Measurements from ENCODE around the gene CREG2.
A peak's percentile ranks its signal among the peaks of the same experiment; 100 is the strongest.

CREG2 gene

GRCh38 chr2:101360232-101360631 lies 27.1 kb downstream of the CREG2 start:
- DNase-seq: peak; percentile 9

GRCh38 chr2:101359410-101359954 lies 27.8 kb downstream of the CREG2 start:
- 90% methylated on average over 7 of the region's 7 CpGs for WGBS
- no peak overlapping the region for H3K4me2 ChIP-seq (ENCODE audit: low read length, poor library complexity, severe bottlenecking)

More at GRCh38 chr2:101360232-101360631, 27.1 kb downstream of the CREG2 start:
- Histone ChIP-seq H3K27ac (ENCODE audit: low read length, poor library complexity, severe bottlenecking) (no peak overlapping the region), H3K4ac (ENCODE audit: low read depth in 1 of 2, low read length in 2 of 2) (no peak overlapping the region), H2AFZ (ENCODE audit: low read depth, low read length) (no peak overlapping the region), H3K79me1 (replicated peaks; ENCODE audit: low read length, poor library complexity, severe bottlenecking) (no peaks in the 10 kb centered on the region), H2AK5ac (ENCODE audit: low read length, severe bottlenecking) (no peak overlapping the region), H4K8ac (ENCODE audit: low read length) (no peak overlapping the region), H3K4me1 (ENCODE audit: control insufficient read depth, insufficient read depth, low read depth, low read length) (peaks cover 3% of the 10 kb centered on the region), H2BK5ac (ENCODE audit: low read depth, low read length, poor library complexity, severe bottlenecking) (no peak overlapping the region), H3K18ac (ENCODE audit: low read depth in 1 of 2, low read length in 2 of 2) (no peak overlapping the region), H3K23ac (ENCODE audit: low read length in 2 of 2) (no peak overlapping the region), H2BK15ac (ENCODE audit: low read depth, poor library complexity, severe bottlenecking) (no peak overlapping the region), H3K14ac (ENCODE audit: low read length in 2 of 2) (no peak overlapping the region), H3K4me3 (ENCODE audit: insufficient read depth in 1 of 2, low read depth in 1 of 2, low read length in 2 of 2) (no peak overlapping the region), H3K9ac (ENCODE audit: low read length) (no peak overlapping the region), H3K9me3 (ENCODE audit: control insufficient read depth, low read length) (no peaks in the 10 kb centered on the region), H2BK120ac (ENCODE audit: low read depth, low read length) (no peak overlapping the region), H2BK12ac (ENCODE audit: low read length in 2 of 2) (no peak overlapping the region), H3K36me3 (ENCODE audit: control insufficient read depth in 1 of 2, insufficient read depth in 2 of 2, low read depth in 1 of 2, low read length in 2 of 2) (no peaks in the 10 kb centered on the region), H3K27me3 (ENCODE audit: control insufficient read depth in 1 of 2, insufficient read depth in 1 of 2, low read length in 2 of 2) (peaks cover 9 to 39% of the 10 kb centered on the region in 2 experiments), H4K91ac (ENCODE audit: low read length) (no peak overlapping the region), H3K4me2 (ENCODE audit: low read length, poor library complexity, severe bottlenecking) (no peak overlapping the region)
- WGBS: 57% methylated on average over 2 of the region's 4 CpGs

GRCh38 chr2:101357376-101357775 lies 29.9 kb downstream of the CREG2 start:
- Histone ChIP-seq H2BK12ac (ENCODE audit: low read length in 2 of 2) (no peak overlapping the region), H3K4ac (ENCODE audit: low read depth in 1 of 2, low read length in 2 of 2) (no peak overlapping the region), H3K79me1 (replicated peaks; ENCODE audit: low read length, poor library complexity, severe bottlenecking) (no peaks in the 10 kb centered on the region), H3K18ac (ENCODE audit: low read depth in 1 of 2, low read length in 2 of 2) (no peak overlapping the region), H4K8ac (ENCODE audit: low read length) (no peak overlapping the region), H2BK15ac (ENCODE audit: low read depth, poor library complexity, severe bottlenecking) (no peak overlapping the region), H3K14ac (ENCODE audit: low read length in 2 of 2) (no peak overlapping the region), H2AFZ (ENCODE audit: low read depth, low read length) (no peak overlapping the region), H3K23ac (ENCODE audit: low read length in 2 of 2) (no peak overlapping the region), H3K9me3 (ENCODE audit: control insufficient read depth, low read length) (no peaks in the 10 kb centered on the region), H2BK5ac (ENCODE audit: low read depth, low read length, poor library complexity, severe bottlenecking) (no peak overlapping the region), H3K4me3 (ENCODE audit: insufficient read depth in 1 of 2, low read depth in 1 of 2, low read length in 2 of 2) (no peak overlapping the region), H3K9ac (ENCODE audit: low read length) (no peak overlapping the region), H3K27me3 (ENCODE audit: control insufficient read depth in 1 of 2, insufficient read depth in 1 of 2, low read length in 2 of 2) (peaks cover 0 to 17% of the 10 kb centered on the region in 2 experiments), H3K4me1 (ENCODE audit: control insufficient read depth, insufficient read depth, low read depth, low read length) (peaks cover 3% of the 10 kb centered on the region), H3K4me2 (ENCODE audit: low read length, poor library complexity, severe bottlenecking) (no peak overlapping the region), H2AK5ac (ENCODE audit: low read length, severe bottlenecking) (no peak overlapping the region), H4K91ac (ENCODE audit: low read length) (no peak overlapping the region), H3K27ac (ENCODE audit: low read length, poor library complexity, severe bottlenecking) (no peak overlapping the region), H3K36me3 (ENCODE audit: control insufficient read depth in 1 of 2, insufficient read depth in 2 of 2, low read depth in 1 of 2, low read length in 2 of 2) (no peaks in the 10 kb centered on the region), H2BK120ac (ENCODE audit: low read depth, low read length) (no peak overlapping the region)
- DNase-seq: no peak

More at GRCh38 chr2:101359410-101359954, 27.8 kb downstream of the CREG2 start:
- Histone ChIP-seq H2AK5ac (ENCODE audit: low read length, severe bottlenecking) (no peak overlapping the region), H2BK15ac (ENCODE audit: low read depth, poor library complexity, severe bottlenecking) (no peak overlapping the region), H3K18ac (ENCODE audit: low read depth in 1 of 2, low read length in 2 of 2) (no peak overlapping the region), H3K27me3 (ENCODE audit: control insufficient read depth in 1 of 2, insufficient read depth in 1 of 2, low read length in 2 of 2) (peaks cover 6 to 32% of the 10 kb centered on the region in 2 experiments), H2AFZ (ENCODE audit: low read depth, low read length) (no peak overlapping the region), H2BK5ac (ENCODE audit: low read depth, low read length, poor library complexity, severe bottlenecking) (no peak overlapping the region), H3K79me1 (replicated peaks; ENCODE audit: low read length, poor library complexity, severe bottlenecking) (no peaks in the 10 kb centered on the region), H3K27ac (ENCODE audit: low read length, poor library complexity, severe bottlenecking) (no peak overlapping the region), H4K91ac (ENCODE audit: low read length) (no peak overlapping the region), H3K14ac (ENCODE audit: low read length in 2 of 2) (no peak overlapping the region), H2BK120ac (ENCODE audit: low read depth, low read length) (no peak overlapping the region), H3K36me3 (ENCODE audit: control insufficient read depth in 1 of 2, insufficient read depth in 2 of 2, low read depth in 1 of 2, low read length in 2 of 2) (no peaks in the 10 kb centered on the region), H3K9ac (ENCODE audit: low read length) (no peak overlapping the region), H3K4ac (ENCODE audit: low read depth in 1 of 2, low read length in 2 of 2) (no peak overlapping the region), H3K9me3 (ENCODE audit: control insufficient read depth, low read length) (no peaks in the 10 kb centered on the region), H2BK12ac (ENCODE audit: low read length in 2 of 2) (no peak overlapping the region), H4K8ac (ENCODE audit: low read length) (no peak overlapping the region), H3K4me3 (ENCODE audit: insufficient read depth in 1 of 2, low read depth in 1 of 2, low read length in 2 of 2) (no peak overlapping the region), H3K4me1 (ENCODE audit: control insufficient read depth, insufficient read depth, low read depth, low read length) (peaks cover 3% of the 10 kb centered on the region), H3K23ac (ENCODE audit: low read length in 2 of 2) (no peak overlapping the region)
- no peak for DNase-seq

- H2AFZ ChIP-seq (ENCODE audit: low read depth, low read length): no peak overlapping the region
- H3K9ac ChIP-seq (ENCODE audit: low read length): no peak overlapping the region
- no peak for DNase-seq
- H3K4me2 ChIP-seq (ENCODE audit: low read length, poor library complexity, severe bottlenecking): no peak overlapping the region
- no peaks in the 10 kb centered on the region for H3K79me1 ChIP-seq (replicated peaks; ENCODE audit: low read length, poor library complexity, severe bottlenecking)
- H2AK5ac ChIP-seq (ENCODE audit: low read length, severe bottlenecking): no peak overlapping the region
- H3K18ac ChIP-seq (ENCODE audit: low read depth in 1 of 2, low read length in 2 of 2): no peak overlapping the region
- H3K27me3 ChIP-seq (ENCODE audit: control insufficient read depth in 1 of 2, insufficient read depth in 1 of 2, low read length in 2 of 2): peaks cover 0 to 11% of the 10 kb centered on the region in 2 experiments
- no peak overlapping the region for H2BK15ac ChIP-seq (ENCODE audit: low read depth, poor library complexity, severe bottlenecking)
- no peak overlapping the region for H3K14ac ChIP-seq (ENCODE audit: low read length in 2 of 2)
- H2BK12ac ChIP-seq (ENCODE audit: low read length in 2 of 2): no peak overlapping the region
- no peak overlapping the region for H3K27ac ChIP-seq (ENCODE audit: low read length, poor library complexity, severe bottlenecking)
- H4K8ac ChIP-seq (ENCODE audit: low read length): no peak overlapping the region
- H3K36me3 ChIP-seq (ENCODE audit: control insufficient read depth in 1 of 2, insufficient read depth in 2 of 2, low read depth in 1 of 2, low read length in 2 of 2): no peaks in the 10 kb centered on the region
- WGBS: 89% methylated on average over 2 of the region's 2 CpGs
- no peak overlapping the region for H3K23ac ChIP-seq (ENCODE audit: low read length in 2 of 2)
- H2BK5ac ChIP-seq (ENCODE audit: low read depth, low read length, poor library complexity, severe bottlenecking): no peak overlapping the region
- no peak overlapping the region for H3K4ac ChIP-seq (ENCODE audit: low read depth in 1 of 2, low read length in 2 of 2)
- no peaks in the 10 kb centered on the region for H3K9me3 ChIP-seq (ENCODE audit: control insufficient read depth, low read length)
- H3K4me1 ChIP-seq (ENCODE audit: control insufficient read depth, insufficient read depth, low read depth, low read length): peaks cover 3% of the 10 kb centered on the region
- no peak overlapping the region for H3K4me3 ChIP-seq (ENCODE audit: insufficient read depth in 1 of 2, low read depth in 1 of 2, low read length in 2 of 2)
- H4K91ac ChIP-seq (ENCODE audit: low read length): no peak overlapping the region
- H2BK120ac ChIP-seq (ENCODE audit: low read depth, low read length): no peak overlapping the region
Measured at GRCh38 chr2:101356521-101356920, 30.8 kb downstream of the CREG2 start.
